SHP77 (cell line): ENCODE results near the gene LRMDA.

Source experiments
- DNase-seq, 2 experiments: peaks; one replicate each; lab custom pipeline; 2025; lab: John Stamatoyannopoulos, UW

The LRMDA gene

GRCh38 chr10:75401569-75402485 is 29.6 kb upstream of the LRMDA start, which contains the start of gene ZNF503:
Gene ZNF503 (minus strand): TSS chr10:75401764. CDS start chr10:75401419, 345 bp downstream.
- DNase-seq = peak; percentile 80 to 84

- peak in 1 of 2 experiments; percentile 51 for DNase-seq
These were observed 28.8 kb upstream of the LRMDA start for GRCh38 chr10:75402486-75403143.

GRCh38 chr10:75403144-75403938 is 28.1 kb upstream of the LRMDA start:
- DNase-seq = no peak

- DNase-seq = peak in 1 of 2 experiments; percentile 17
These were observed 27.2 kb upstream of the LRMDA start for GRCh38 chr10:75403939-75404814.

GRCh38 chr10:75404815-75405597 is 26.4 kb upstream of the LRMDA start:
- peak in 1 of 2 experiments; percentile 24 for DNase-seq

GRCh38 chr10:75405598-75406461 is 25.6 kb upstream of the LRMDA start:
- no peak for DNase-seq

- DNase-seq = no peak
These were observed 24.8 kb upstream of the LRMDA start for GRCh38 chr10:75406462-75407223.

- DNase-seq = no peak
These were observed 24.2 kb upstream of the LRMDA start for GRCh38 chr10:75407224-75407712.

- no peak for DNase-seq
These were observed 23.5 kb upstream of the LRMDA start for GRCh38 chr10:75407713-75408508.

- no peak for DNase-seq
These were observed 22.9 kb upstream of the LRMDA start for GRCh38 chr10:75408509-75408875.

- DNase-seq = peak; percentile 20 to 21
These were observed 22.2 kb upstream of the LRMDA start for GRCh38 chr10:75408911-75409885.

GRCh38 chr10:75410132-75411005 is 21.1 kb upstream of the LRMDA start:
- no peak for DNase-seq

GRCh38 chr10:75414527-75414926 is 16.9 kb upstream of the LRMDA start:
- DNase-seq = no peak

- DNase-seq = no peak
These were observed 13.9 kb upstream of the LRMDA start for GRCh38 chr10:75417522-75417927.

GRCh38 chr10:75418293-75418692 is 13.1 kb upstream of the LRMDA start:
- peak in 1 of 2 experiments; percentile 12 for DNase-seq
